IMR-90 (cell line): ENCODE results near the gene FBXW11. TPM values are rescaled to one million over a fixed set of nuclear protein-coding genes. Genes with fewer than 3 reads are reported as not detected.

Experiments
- ATAC-seq: fragments of 200-7000 bp; cut with Tn5 transposase; 2 replicates; pipeline ENCODE4 v1.9.1; 2020; ENCODE audit warnings: low read depth, mild to moderate bottlenecking, moderate library complexity
- BruUV-seq: library from RNA; stranded (reverse); fragments of 400-500 nt; replicated peaks from 2 replicates; lab custom pipeline; 2021; lab: Mats Ljungman, UMichigan
- CTCF ChIA-PET: fragments of 300-600 bp; formaldehyde crosslinking; extraction: SDS; loops from one replicate; lab custom pipeline; 2021; ENCODE audit warnings: antibody characterized with exemption; lab: Yijun Ruan, JAX
- POLR2A ChIA-PET: fragments of 300-600 bp; sonication (Branson Sonifier 250); formaldehyde crosslinking; loops from one replicate; lab custom pipeline; 2022; ENCODE audit warnings: antibody characterized with exemption; ENCODE audit not compliant: unreplicated experiment; lab: Charles Lee
- DNase-seq: peaks from one replicate; pipeline ENCODE4 v3.0.0; 2013
- H2AFZ ChIP-seq: replicated peaks from 2 replicates; pipeline ENCODE3; 2013; ENCODE audit warnings: low read length, mild to moderate bottlenecking; ENCODE audit not compliant: poor library complexity
- H2AK5ac ChIP-seq: 2 replicates; pipeline ENCODE4 v1.6.1; 2013; ENCODE audit warnings: low read depth, low read length, inconsistent platforms
- H2AK9ac ChIP-seq: replicated peaks from 2 replicates; pipeline ENCODE3; 2013; ENCODE audit warnings: mild to moderate bottlenecking, low read depth, low read length, moderate library complexity; ENCODE audit not compliant: poor library complexity
- H2BK120ac ChIP-seq: 2 replicates; pipeline ENCODE4 v1.6.1; 2013; ENCODE audit warnings: low read depth, low read length, inconsistent platforms
- H2BK15ac ChIP-seq: 3 replicates; pipeline ENCODE4 v1.6.1; 2013; ENCODE audit warnings: low read depth, low read length, inconsistent platforms
- H2BK20ac ChIP-seq: 2 replicates; pipeline ENCODE4 v1.6.1; 2013; ENCODE audit warnings: low read depth, mild to moderate bottlenecking, inconsistent platforms, low read length, moderate library complexity
- H2BK5ac ChIP-seq: 2 replicates; pipeline ENCODE4 v1.6.1; 2013; ENCODE audit warnings: mild to moderate bottlenecking, low read depth, low read length, inconsistent platforms; ENCODE audit not compliant: poor library complexity, severe bottlenecking
- H3K14ac ChIP-seq: replicated peaks from 2 replicates; pipeline ENCODE4 v1.6.1; 2013; ENCODE audit warnings: low read depth, low read length, inconsistent platforms
- H3K18ac ChIP-seq: 2 replicates; pipeline ENCODE4 v1.6.1; 2013; ENCODE audit warnings: low read depth, low read length, control low read depth
- H3K23ac ChIP-seq: 2 replicates; pipeline ENCODE4 v1.6.1; 2013; ENCODE audit warnings: low read depth, low read length, inconsistent platforms
- H3K27ac ChIP-seq: 2 replicates; pipeline ENCODE4 v1.5.1; 2013; ENCODE audit warnings: mild to moderate bottlenecking, control low read depth, low read length; ENCODE audit not compliant: insufficient read depth
- H3K27me3 ChIP-seq: 2 replicates; pipeline ENCODE4 v1.6.1; 2013; ENCODE audit warnings: low read length; ENCODE audit not compliant: control insufficient read depth, insufficient read depth
- H3K36me3 ChIP-seq: 2 replicates; pipeline ENCODE4 v1.6.1; 2013; ENCODE audit warnings: low read length, mixed read lengths; ENCODE audit not compliant: control insufficient read depth, insufficient read depth
- H3K4ac ChIP-seq: 2 replicates; pipeline ENCODE4 v1.6.1; 2013; ENCODE audit warnings: low read depth, low read length, inconsistent platforms
- H3K4me1 ChIP-seq: 2 replicates; pipeline ENCODE4 v1.6.1; 2013; ENCODE audit warnings: low read length, mixed read lengths; ENCODE audit not compliant: control insufficient read depth, insufficient read depth
- H3K4me2 ChIP-seq: 2 replicates; pipeline ENCODE4 v1.6.1; 2013; ENCODE audit warnings: low read depth, mild to moderate bottlenecking, control low read depth, low read length, moderate library complexity
- H3K4me3 ChIP-seq: 2 replicates; pipeline ENCODE4 v1.5.1; 2013; ENCODE audit warnings: low read depth, mild to moderate bottlenecking, control low read depth, low read length, moderate library complexity; ENCODE audit not compliant: insufficient read depth
- H3K56ac ChIP-seq: 2 replicates; pipeline ENCODE4 v1.6.1; 2013; ENCODE audit warnings: low read length, inconsistent platforms; ENCODE audit not compliant: insufficient read depth; ENCODE audit errors: extremely low read depth
- H3K79me1 ChIP-seq, 2 experiments: 2 replicates each; pipeline ENCODE4 v1.6.1; 2013; ENCODE audit warnings: low read length in 2 of 2, inconsistent platforms in 1 of 2, low read depth in 1 of 2
- H3K9ac ChIP-seq: 2 replicates; pipeline ENCODE4 v1.6.1; 2013; ENCODE audit warnings: low read depth, low read length, control low read depth
- H3K9me1 ChIP-seq: 2 replicates; pipeline ENCODE4 v1.6.1; 2013; ENCODE audit warnings: low read length, inconsistent platforms; ENCODE audit not compliant: insufficient read depth
- H3K9me3 ChIP-seq: 2 replicates; pipeline ENCODE4 v1.6.1; 2013; ENCODE audit warnings: low read length; ENCODE audit not compliant: control insufficient read depth, insufficient read depth
- H4K20me1 ChIP-seq: 2 replicates; pipeline ENCODE4 v1.6.1; 2013; ENCODE audit warnings: low read length, inconsistent platforms; ENCODE audit not compliant: insufficient read depth
- H4K5ac ChIP-seq: 2 replicates; pipeline ENCODE4 v1.6.1; 2013; ENCODE audit warnings: mild to moderate bottlenecking, low read depth, low read length, control low read depth
- H4K8ac ChIP-seq, 2 experiments: 2 replicates each; pipeline ENCODE4 v1.6.1; 2013; ENCODE audit warnings: low read depth in 2 of 2, low read length in 2 of 2, control low read depth in 1 of 2, inconsistent platforms in 1 of 2
- H4K91ac ChIP-seq: 2 replicates; pipeline ENCODE4 v1.6.1; 2013; ENCODE audit warnings: low read depth, low read length, inconsistent platforms; ENCODE audit not compliant: insufficient read depth
- FOS ChIP-seq: fragments of 150-350 bp; IDR thresholded peaks from 2 replicates; pipeline ENCODE4 v1.6.1; 2016; ENCODE audit warnings: low read depth, low read length
- RFX5 ChIP-seq: IDR thresholded peaks from 2 replicates; pipeline ENCODE4 v1.8.0; 2012; ENCODE audit warnings: low read depth, mild to moderate bottlenecking, low read length, moderate library complexity
- WGBS, 2 experiments: methylation state at CpG; one replicate each; pipeline versions ENCODE4 v1.1.5 to v1.1.7; 2013; ENCODE audit warnings: missing lambda C conversion rate in 2 of 2; ENCODE audit not compliant: insufficient read length in 1 of 2; ENCODE audit errors: extremely low coverage in 2 of 2; 5-methylcytosine and 5-hydroxymethylcytosine counted together
- dilution Hi-C: fragments of 300-500 bp; cut with HindIII; formaldehyde crosslinking; loops from one replicate; pipeline ENCODE4 v1.14.3; 2018; ENCODE audit warnings: low sequenced_read_pairs; ENCODE audit not compliant: unreplicated experiment
- in situ Hi-C: fragments of 300-500 bp; cut with MboI; formaldehyde crosslinking; loops from 3 replicates; pipeline ENCODE4 v1.14.3; 2019; ENCODE audit warnings: low sequenced_read_pairs, inconsistent platforms, mixed read lengths
- intact Hi-C: fragments of 100-400 bp; cut with micrococcal nuclease; formaldehyde crosslinking; loops from 2 replicates; pipeline ENCODE4 v1.10.0; 2022
- polyA plus RNA-seq, 3 experiments: library from polyadenylated mRNA; depleted of rRNA; stranded (reverse); fragments of >200 nt; gene quantifications; 2 replicates each; pipeline ENCODE4 v1.2.3, GENCODE V29; 2012; ENCODE audit warnings: low replicate concordance in 1 of 3
- total RNA-seq: library from RNA; depleted of rRNA; stranded (reverse); fragments of >200 nt; gene quantifications from 2 replicates; pipeline ENCODE4 v1.2.3, GENCODE V29; 2012

The FBXW11 gene
- total and polyA plus RNA-seq, 2 of the 4 experiments (the other 2 are of a cell fraction), result 34.3 to 97.1 TPM

GRCh38 chr5:171954721-171955120 lies 51.7 kb downstream of the FBXW11 start:
- H3K79me1 ChIP-seq, result peaks cover 35 to 64% of the 10 kb centered on the region in 2 experiments
- H3K56ac ChIP-seq, result no peak overlapping the region
- ChIA-PET POLR2A (no interaction called here), CTCF (no interaction called here)
- no peak overlapping the region for H3K9ac ChIP-seq
- peaks cover 12% of the 10 kb centered on the region for H3K9me1 ChIP-seq
- H3K9me3 ChIP-seq, result no peaks in the 10 kb centered on the region
- no peaks in the 10 kb centered on the region for H3K27me3 ChIP-seq
- H3K4me1 ChIP-seq, result peaks cover 22% of the 10 kb centered on the region
- H3K4me2 ChIP-seq, result peak overlapping the region; percentile 86; the same call in 1 of the 2 replicates
- TF ChIP-seq RFX5 (0 out of 2 replicates have a peak, but pooled peaks have one; percentile 24), FOS (no peak)
- WGBS, 2 experiments, result no CpG with 5 or more reads among the region's 1 CpG
- no peak overlapping the region for H3K4me3 ChIP-seq
- H3K14ac ChIP-seq, result no peak overlapping the region
- no peak overlapping the region; the same call in 1 of the 2 replicates for H3K18ac ChIP-seq
- intact Hi-C loops (loop anchor here (5.0 kb wide), 1 partner anchor 43 kb away; no protein-coding TSS in a partner anchor), dilution Hi-C loops (no loop called here), in situ Hi-C loops (no loop called here)
- peak; percentile 31 for ATAC-seq
- H2AK5ac ChIP-seq, result no peak overlapping the region
- no peak overlapping the region; the same call in 1 of the 2 replicates for H4K5ac ChIP-seq
- DNase-seq, result peak; percentile 73
- no peak overlapping the region for H2AFZ ChIP-seq
- no peaks in the 10 kb centered on the region for H3K36me3 ChIP-seq
- peak overlapping the region; percentile 30; the same call in 1 of the 2 replicates for H2BK20ac ChIP-seq
- no peak overlapping the region for H3K23ac ChIP-seq
- peak overlapping the region; percentile 44; the same call in 1 of the 2 replicates for H3K4ac ChIP-seq
- H4K91ac ChIP-seq, result no peak overlapping the region
- no TSS peak for BruUV-seq
- peaks cover 32% of the 10 kb centered on the region for H4K20me1 ChIP-seq
- H2AK9ac ChIP-seq, result no peak overlapping the region
- 0 out of 4 replicates have a peak overlapping the region, but pooled peaks of 1 of the 2 experiments have one; percentile 23 for H4K8ac ChIP-seq
- no peak overlapping the region for H2BK120ac ChIP-seq
- H2BK15ac ChIP-seq, result no peak overlapping the region
- no peak overlapping the region for H3K27ac ChIP-seq
- H2BK5ac ChIP-seq, result peak overlapping the region; percentile 86
